Nephron progenitor cell (in vitro differentiated cells): Measurements from ENCODE around the gene PTGER1.
"Not testable (repeated sequence)": the region's sequence is repeated elsewhere in the genome, so short reads cannot be mapped to it uniquely, and the experiment has no call there.

Experiments used
- DNase-seq: peaks from one replicate; pipeline ENCODE4 v3.0.0; 2021
- H3K27ac Mint-ChIP-seq: 2 replicates; pipeline ENCODE4 v1.8.0; 2021; ENCODE audit warnings: mild to moderate bottlenecking, moderate library complexity, mixed read lengths
- H3K27me3 Mint-ChIP-seq: 2 replicates; pipeline ENCODE4 v1.8.0; 2021; ENCODE audit warnings: mild to moderate bottlenecking, low read depth, mixed read lengths; ENCODE audit not compliant: poor library complexity
- H3K36me3 Mint-ChIP-seq: 2 replicates; pipeline ENCODE4 v1.8.0; 2021; ENCODE audit warnings: low read depth, mixed read lengths
- H3K4me1 Mint-ChIP-seq: 2 replicates; pipeline ENCODE4 v1.8.0; 2021; ENCODE audit warnings: mixed read lengths
- H3K4me3 Mint-ChIP-seq: 2 replicates; pipeline ENCODE4 v1.8.0; 2021; ENCODE audit warnings: mild to moderate bottlenecking, moderate library complexity, mixed read lengths
- H3K9me3 Mint-ChIP-seq: 2 replicates; pipeline ENCODE4 v1.8.0; 2021; ENCODE audit warnings: mild to moderate bottlenecking, moderate library complexity, mixed read lengths
- TF ChIP-seq, protein P1 (sequence below): fragments of 200-600 bp; sonication (generic); IDR thresholded peaks from 2 replicates; pipeline ENCODE4 v1.5.0; 2021; ENCODE audit warnings: antibody characterized with exemption

The PTGER1 gene

DNA sequence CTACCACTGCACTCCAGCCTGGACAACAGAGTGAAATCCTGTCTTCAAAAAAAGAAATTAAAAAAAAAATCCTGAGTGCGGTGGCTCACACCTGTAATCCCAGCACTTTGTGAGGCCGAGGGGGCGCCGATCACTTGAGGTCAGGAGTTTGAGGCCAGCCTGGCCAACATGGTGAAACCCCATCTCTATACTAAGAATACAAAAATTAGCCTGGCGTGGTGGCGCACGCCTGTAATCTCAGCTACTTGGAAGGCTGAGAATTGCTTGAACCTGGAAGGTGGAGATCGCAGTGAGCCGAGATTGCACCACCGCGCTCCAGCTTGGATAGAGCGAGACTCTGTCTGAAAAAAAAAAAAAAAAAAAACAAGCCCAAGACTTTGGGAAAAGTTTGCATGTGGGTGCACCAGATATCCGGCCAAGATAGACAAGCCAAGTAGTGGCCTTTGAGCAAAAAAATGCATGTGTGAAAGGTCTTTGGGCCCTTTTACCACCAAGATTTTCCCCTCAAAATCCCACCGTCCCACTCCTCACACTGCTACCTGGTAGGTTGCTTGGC is 37.3 kb upstream of the PTGER1 start:
- TF ChIP-seq, protein P1, sequence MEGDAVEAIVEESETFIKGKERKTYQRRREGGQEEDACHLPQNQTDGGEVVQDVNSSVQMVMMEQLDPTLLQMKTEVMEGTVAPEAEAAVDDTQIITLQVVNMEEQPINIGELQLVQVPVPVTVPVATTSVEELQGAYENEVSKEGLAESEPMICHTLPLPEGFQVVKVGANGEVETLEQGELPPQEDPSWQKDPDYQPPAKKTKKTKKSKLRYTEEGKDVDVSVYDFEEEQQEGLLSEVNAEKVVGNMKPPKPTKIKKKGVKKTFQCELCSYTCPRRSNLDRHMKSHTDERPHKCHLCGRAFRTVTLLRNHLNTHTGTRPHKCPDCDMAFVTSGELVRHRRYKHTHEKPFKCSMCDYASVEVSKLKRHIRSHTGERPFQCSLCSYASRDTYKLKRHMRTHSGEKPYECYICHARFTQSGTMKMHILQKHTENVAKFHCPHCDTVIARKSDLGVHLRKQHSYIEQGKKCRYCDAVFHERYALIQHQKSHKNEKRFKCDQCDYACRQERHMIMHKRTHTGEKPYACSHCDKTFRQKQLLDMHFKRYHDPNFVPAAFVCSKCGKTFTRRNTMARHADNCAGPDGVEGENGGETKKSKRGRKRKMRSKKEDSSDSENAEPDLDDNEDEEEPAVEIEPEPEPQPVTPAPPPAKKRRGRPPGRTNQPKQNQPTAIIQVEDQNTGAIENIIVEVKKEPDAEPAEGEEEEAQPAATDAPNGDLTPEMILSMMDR, result no peak
- peaks cover 69% of the 10 kb centered on the region for H3K4me1 Mint-ChIP-seq
- H3K27ac Mint-ChIP-seq, result peak overlapping the region; percentile 95
- no peak overlapping the region for H3K4me3 Mint-ChIP-seq
- no peak for DNase-seq
- no peaks in the 10 kb centered on the region for H3K9me3 Mint-ChIP-seq
- peaks cover 2% of the 10 kb centered on the region for H3K27me3 Mint-ChIP-seq
- H3K36me3 Mint-ChIP-seq, result peaks cover 35% of the 10 kb centered on the region

DNA sequence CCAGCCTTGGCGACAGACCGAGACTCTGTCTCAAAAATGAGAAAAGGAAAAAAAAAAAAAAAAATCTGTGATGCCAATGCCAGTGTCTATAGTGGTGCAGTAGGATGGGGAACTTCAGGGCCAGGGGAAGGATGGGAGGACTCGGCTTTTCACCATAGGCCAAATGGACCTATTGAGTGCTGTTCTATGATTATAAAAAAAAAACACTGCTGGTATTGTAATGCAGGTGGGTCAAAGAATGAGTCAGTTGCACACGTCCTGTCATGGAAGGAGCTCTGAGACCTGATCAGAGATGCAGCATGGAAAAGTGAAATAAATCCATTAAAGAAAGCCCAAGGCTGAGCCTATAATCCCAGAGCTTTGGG is 36.1 kb upstream of the PTGER1 start:
- peaks cover 65% of the 10 kb centered on the region for H3K4me1 Mint-ChIP-seq

DNA sequence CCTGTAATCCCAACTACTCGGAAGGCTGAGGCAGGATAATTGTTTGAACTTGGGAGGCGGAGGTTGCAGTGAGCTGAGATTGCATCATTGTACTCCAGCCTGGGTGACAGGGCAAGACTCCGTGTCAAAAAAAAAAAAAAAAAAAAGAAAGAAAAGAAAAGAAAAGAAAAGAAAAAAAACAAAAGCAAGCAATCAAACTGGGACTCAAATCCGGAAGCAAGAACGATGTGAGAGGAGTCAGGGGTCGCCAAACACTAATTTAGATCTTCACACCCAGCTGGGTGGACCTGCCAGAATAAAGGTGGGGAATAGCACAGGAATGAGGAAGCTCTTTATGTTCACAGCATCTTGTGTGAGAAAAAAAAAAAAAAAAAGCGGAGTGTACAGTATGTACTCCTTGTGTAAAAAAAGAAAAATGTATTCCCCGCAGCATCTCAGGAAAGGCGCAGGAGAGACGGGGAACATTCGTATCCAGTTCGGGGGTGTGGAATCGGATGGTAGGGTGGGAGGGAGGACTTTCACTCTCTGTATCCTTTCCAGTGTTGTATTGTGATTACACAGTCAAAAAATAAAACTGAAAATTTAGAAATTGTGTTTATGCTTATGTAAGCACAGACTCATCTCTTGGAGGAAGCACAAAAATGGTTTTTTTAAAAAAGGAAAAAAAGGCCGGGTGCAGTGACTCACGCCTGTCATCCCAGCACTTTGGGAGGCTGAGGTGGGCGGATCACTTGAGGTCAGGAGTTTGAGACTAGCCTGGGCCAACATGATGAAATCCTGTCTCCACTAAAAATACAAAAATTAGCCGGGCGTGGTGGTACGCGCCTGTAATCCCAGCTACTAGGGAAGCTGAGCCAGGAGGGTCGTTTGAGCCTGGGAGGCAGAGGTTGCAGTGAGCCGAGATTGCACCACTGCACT is 35.4 kb upstream of the PTGER1 start:
- TF ChIP-seq, protein P1, result no peak
- H3K27me3 Mint-ChIP-seq, result peaks cover 2% of the 10 kb centered on the region
- H3K9me3 Mint-ChIP-seq, result no peaks in the 10 kb centered on the region
- H3K4me3 Mint-ChIP-seq, result no peak overlapping the region
- DNase-seq, result no peak
- H3K27ac Mint-ChIP-seq, result peak overlapping the region; percentile 93
- H3K36me3 Mint-ChIP-seq, result peaks cover 22% of the 10 kb centered on the region
- peaks cover 65% of the 10 kb centered on the region for H3K4me1 Mint-ChIP-seq

More for the DNA sequence above, 36.1 kb upstream of the PTGER1 start:
- Mint-ChIP-seq H3K27ac (peak overlapping the region; percentile 79), H3K4me3 (no peak overlapping the region), H3K36me3 (peaks cover 29% of the 10 kb centered on the region), H3K27me3 (peaks cover 2% of the 10 kb centered on the region), H3K9me3 (no peaks in the 10 kb centered on the region)
- no peak for DNase-seq
- TF ChIP-seq, protein P1, result no peak

DNA sequence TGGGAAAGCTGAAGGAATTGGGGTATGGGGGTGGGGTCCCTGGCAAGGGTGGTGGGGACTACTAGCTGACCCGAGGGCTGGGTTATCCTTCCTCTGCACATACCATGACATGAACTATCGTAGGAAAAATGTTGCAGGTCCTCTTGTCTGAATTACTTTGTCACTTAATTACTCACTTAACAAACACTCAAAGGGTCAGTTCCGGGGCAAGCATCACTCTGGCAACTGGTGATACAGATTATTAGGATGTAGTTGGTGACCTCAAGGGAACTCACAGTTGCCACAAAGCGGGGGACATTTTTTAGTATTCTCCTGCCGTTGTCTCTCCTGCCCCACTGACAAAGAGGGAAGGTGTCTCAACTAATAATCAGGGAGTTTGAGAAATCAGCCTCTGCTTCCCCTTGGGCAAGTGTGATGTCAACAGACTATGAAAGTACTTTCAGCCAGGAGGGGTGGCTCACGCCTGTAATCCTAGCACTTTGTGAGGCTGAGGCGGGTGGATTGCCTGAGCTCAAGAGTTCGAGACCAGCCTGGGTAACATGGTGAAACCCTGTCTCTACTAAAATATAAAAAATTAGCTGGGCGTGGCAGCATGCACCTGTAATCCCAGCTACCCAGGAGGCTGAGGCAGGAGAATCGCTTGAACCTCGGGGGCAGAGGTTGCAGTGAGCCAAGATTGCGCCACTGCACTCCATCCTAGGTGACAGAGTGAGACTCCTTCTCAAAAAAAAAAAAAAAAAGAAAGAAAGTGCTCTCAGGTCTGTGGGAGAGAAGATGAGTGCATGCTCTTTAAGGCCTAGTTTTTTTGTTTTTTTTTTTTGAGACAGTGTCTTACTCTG is 32.8 kb upstream of the PTGER1 start:
- no peak for DNase-seq
- H3K9me3 Mint-ChIP-seq, result no peaks in the 10 kb centered on the region
- peaks cover 3% of the 10 kb centered on the region for H3K36me3 Mint-ChIP-seq
- H3K27ac Mint-ChIP-seq, result peak overlapping the region; percentile 77
- H3K4me3 Mint-ChIP-seq, result no peak overlapping the region
- H3K27me3 Mint-ChIP-seq, result peaks cover 14% of the 10 kb centered on the region
- H3K4me1 Mint-ChIP-seq, result peaks cover 55% of the 10 kb centered on the region
- TF ChIP-seq, protein P1, result no peak

DNA sequence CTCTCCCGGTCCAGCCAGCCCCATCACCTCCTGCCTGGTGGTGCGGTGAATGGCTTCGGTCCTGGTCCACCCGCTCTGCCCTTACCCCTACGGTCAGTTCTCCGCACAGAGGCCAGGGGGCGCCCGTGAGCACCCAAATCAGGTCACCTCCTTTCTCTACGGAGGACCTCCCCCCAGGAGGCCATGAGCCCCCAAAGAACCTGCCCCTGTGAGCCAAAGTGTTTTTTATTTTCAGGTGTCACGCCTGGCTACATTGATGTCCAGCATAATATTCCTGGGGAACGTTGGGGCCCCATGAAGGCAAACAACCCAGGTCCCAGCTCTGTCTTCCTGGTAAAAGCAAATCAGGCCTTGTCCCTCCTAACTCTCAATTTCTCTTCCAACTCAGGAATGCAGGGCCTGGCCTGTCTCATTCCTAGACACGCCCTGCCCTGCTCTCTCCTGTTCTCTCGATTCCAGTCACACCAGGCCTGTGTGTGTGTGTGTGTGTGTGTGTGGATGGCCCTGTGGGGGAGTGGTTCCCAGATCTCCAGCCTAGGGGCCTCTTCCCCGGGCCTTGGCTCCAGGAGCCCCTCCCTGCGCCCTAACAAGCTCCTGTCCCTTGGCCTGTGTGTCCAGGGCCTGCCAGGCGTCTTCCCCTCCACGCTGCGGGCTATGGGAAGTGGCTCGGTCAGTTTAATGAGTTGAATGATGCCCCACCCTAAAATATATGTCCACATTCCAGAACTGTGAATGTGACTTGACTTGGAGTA is 30.5 kb upstream of the PTGER1 start:
- H3K4me1 Mint-ChIP-seq, result peaks cover 49% of the 10 kb centered on the region
- DNase-seq, result peak; percentile 76
- TF ChIP-seq, protein P1, result peak; percentile 71
- H3K27ac Mint-ChIP-seq, result peak overlapping the region; percentile 49
- no peak overlapping the region for H3K4me3 Mint-ChIP-seq
- H3K9me3 Mint-ChIP-seq, result no peaks in the 10 kb centered on the region
- no peaks in the 10 kb centered on the region for H3K36me3 Mint-ChIP-seq
- H3K27me3 Mint-ChIP-seq, result peaks cover 14% of the 10 kb centered on the region

DNA sequence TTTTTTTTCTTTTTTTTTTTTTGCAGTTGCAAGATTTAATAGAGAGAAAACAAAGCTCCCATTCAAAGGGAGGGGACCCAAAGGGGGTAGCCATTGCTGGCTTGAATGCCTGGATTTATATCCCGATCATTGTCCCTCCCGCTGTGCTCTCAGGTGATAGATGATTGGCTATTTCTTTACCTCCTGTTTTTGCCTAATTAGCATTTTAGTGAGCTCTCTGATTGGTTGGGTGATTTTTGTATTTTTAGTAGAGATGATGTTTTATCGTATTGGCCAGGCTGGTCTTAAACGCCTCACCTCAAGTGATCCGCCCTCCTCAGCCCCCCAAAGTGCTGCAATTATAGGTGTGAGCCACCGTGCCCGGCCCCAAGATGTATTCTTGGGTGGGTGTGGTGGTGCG is 29.4 kb upstream of the PTGER1 start:
- not testable (repeated sequence) for H3K4me3 Mint-ChIP-seq

More for the DNA sequence above, 29.4 kb upstream of the PTGER1 start:
- not testable (repeated sequence) for DNase-seq, H3K27ac Mint-ChIP-seq, H3K36me3 Mint-ChIP-seq, H3K9me3 Mint-ChIP-seq
- Mint-ChIP-seq H3K27me3 (peaks cover 20% of the 10 kb centered on the region), H3K4me1 (peaks cover 43% of the 10 kb centered on the region)
